OCI-LY1 (cell line): ENCODE measurements around the gene METTL8.

Experiments used
- CTCF ChIP-seq: fragments of 200-600 bp; sonication (generic), shearing (Covaris generic); IDR thresholded peaks from 2 replicates; pipeline ENCODE4 v1.5.1; 2017; ENCODE audit warnings: mild to moderate bottlenecking, antibody characterized with exemption, low read length, moderate library complexity, mixed read lengths
- EZH2 ChIP-seq: fragments of 200-600 bp; sonication (generic), shearing (Covaris generic); IDR thresholded peaks from 2 replicates; pipeline ENCODE4 v1.8.0; 2017; ENCODE audit warnings: borderline replicate concordance, mixed run types, mild to moderate bottlenecking, antibody characterized with exemption, low read length, moderate library complexity, mixed read lengths

GRCh38 chr2:171404719-171405118 lies 29.1 kb downstream of the METTL8 start:
- TF ChIP-seq CTCF (no peak), EZH2 (no peak)
